OCI-LY1 (cell line): Measurements from ENCODE around the gene CSF3R.
"Not testable (repeated sequence)": the region's sequence is repeated elsewhere in the genome, so short reads cannot be mapped to it uniquely, and the experiment has no call there.

Experiments
- H2AFZ ChIP-seq: fragments of 200-600 bp; sonication (generic), shearing (Covaris generic); 2 replicates; pipeline ENCODE4 v1.6.0; 2014; ENCODE audit warnings: antibody characterized with exemption, mild to moderate bottlenecking, low read length
- H3F3A ChIP-seq: fragments of 200-600 bp; sonication (generic), shearing (Covaris generic); 2 replicates; pipeline ENCODE4 v1.6.0; 2014; ENCODE audit warnings: mild to moderate bottlenecking, antibody characterized with exemption, low read length, moderate library complexity; ENCODE audit not compliant: insufficient read depth
- H3K27ac ChIP-seq: fragments of 200-600 bp; sonication (generic); 2 replicates; pipeline ENCODE4 v1.5.1; 2014; ENCODE audit warnings: low read length, mixed run types, mild to moderate bottlenecking, low read depth; ENCODE audit not compliant: poor library complexity, severe bottlenecking
- H3K27me3 ChIP-seq: fragments of 200-600 bp; sonication (generic); 2 replicates; pipeline ENCODE4 v1.6.0; 2014; ENCODE audit warnings: antibody characterized with exemption, mild to moderate bottlenecking, low read length, moderate library complexity; ENCODE audit not compliant: insufficient read depth
- H3K36me3 ChIP-seq: fragments of 200-600 bp; sonication (generic); 2 replicates; pipeline ENCODE4 v1.6.1; 2014; ENCODE audit warnings: mild to moderate bottlenecking, antibody characterized with exemption, low read length, moderate library complexity, mixed read lengths; ENCODE audit not compliant: insufficient read depth
- H3K4me1 ChIP-seq: fragments of 200-600 bp; sonication (generic); 2 replicates; pipeline ENCODE4 v1.5.1; 2014; ENCODE audit warnings: mild to moderate bottlenecking, low read length, moderate library complexity; ENCODE audit not compliant: insufficient read depth, severe bottlenecking
- H3K4me2 ChIP-seq: fragments of 200-600 bp; sonication (generic), shearing (Covaris generic); 2 replicates; pipeline ENCODE4 v1.6.1; 2014; ENCODE audit warnings: low read length
- H3K4me3 ChIP-seq: fragments of 200-600 bp; sonication (generic); 2 replicates; pipeline ENCODE4 v1.5.1; 2014; ENCODE audit warnings: low read length, low read depth, mild to moderate bottlenecking, mixed read lengths; ENCODE audit not compliant: poor library complexity, severe bottlenecking
- H3K79me2 ChIP-seq: fragments of 200-600 bp; shearing (Covaris generic); 2 replicates; pipeline ENCODE4 v1.6.1; 2016; ENCODE audit warnings: mixed run types, low read length, mixed read lengths; ENCODE audit not compliant: insufficient read depth
- H3K9ac ChIP-seq: fragments of 200-600 bp; sonication (generic), shearing (Covaris generic); 2 replicates; pipeline ENCODE4 v1.6.1; 2014; ENCODE audit warnings: mild to moderate bottlenecking, low read length, mixed read lengths
- H3K9me2 ChIP-seq: fragments of 200-600 bp; sonication (generic), shearing (Covaris generic); 2 replicates; pipeline ENCODE4 v1.6.1; 2014; ENCODE audit warnings: low read depth, mild to moderate bottlenecking, low read length, mixed read lengths
- H3K9me3 ChIP-seq: fragments of 200-600 bp; shearing (Covaris generic); 2 replicates; pipeline ENCODE4 v1.6.1; 2014; ENCODE audit warnings: low read length, mixed read lengths
- H4K20me1 ChIP-seq: fragments of 200-600 bp; sonication (generic), shearing (Covaris generic); 2 replicates; pipeline ENCODE4 v1.6.0; 2016; ENCODE audit warnings: mild to moderate bottlenecking, low read length; ENCODE audit not compliant: insufficient read depth
- EZH2 ChIP-seq: fragments of 200-600 bp; sonication (generic), shearing (Covaris generic); IDR thresholded peaks from 2 replicates; pipeline ENCODE4 v1.8.0; 2017; ENCODE audit warnings: borderline replicate concordance, mixed run types, mild to moderate bottlenecking, antibody characterized with exemption, low read length, moderate library complexity, mixed read lengths
- TF ChIP-seq, protein P1 (sequence below): fragments of 200-600 bp; sonication (generic), shearing (Covaris generic); IDR thresholded peaks from 2 replicates; pipeline ENCODE4 v1.5.1; 2017; ENCODE audit warnings: mild to moderate bottlenecking, antibody characterized with exemption, low read length, moderate library complexity, mixed read lengths

CSF3R gene

DNA sequence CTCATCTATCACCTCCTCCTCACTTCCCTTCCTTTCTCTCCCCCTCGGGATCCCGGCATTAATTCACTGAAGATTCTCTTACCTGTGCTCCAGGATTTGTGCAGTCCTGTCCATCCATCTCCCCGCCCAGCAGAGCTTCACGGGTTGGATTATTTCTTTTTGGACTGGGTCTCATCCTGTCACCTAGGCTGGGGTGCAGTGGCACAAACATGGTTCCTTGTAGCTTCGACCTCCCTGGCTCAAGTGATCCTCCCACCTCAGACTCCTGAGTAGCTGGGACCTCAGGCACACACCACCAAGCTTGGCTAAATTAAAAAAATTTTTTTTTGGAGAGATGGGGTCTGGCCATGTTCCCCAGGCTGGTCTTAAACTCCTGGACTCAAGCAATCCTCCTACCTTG lies 12.3 kb upstream of the CSF3R start:
- Histone ChIP-seq H3K9me2 (no peaks in the 10 kb centered on the region), H3K4me2 (no peak overlapping the region), H3K9ac (no peak overlapping the region), H4K20me1 (no peaks in the 10 kb centered on the region), H3K27ac (no peak overlapping the region), H3K4me1 (no peaks in the 10 kb centered on the region), H3K27me3 (peaks cover 8% of the 10 kb centered on the region), H3K36me3 (no peaks in the 10 kb centered on the region), H2AFZ (no peak overlapping the region), H3K9me3 (no peaks in the 10 kb centered on the region), H3K4me3 (no peak overlapping the region), H3F3A (no peaks in the 10 kb centered on the region), H3K79me2 (no peaks in the 10 kb centered on the region)
- TF ChIP-seq EZH2, result no peak
- TF ChIP-seq, protein P1, sequence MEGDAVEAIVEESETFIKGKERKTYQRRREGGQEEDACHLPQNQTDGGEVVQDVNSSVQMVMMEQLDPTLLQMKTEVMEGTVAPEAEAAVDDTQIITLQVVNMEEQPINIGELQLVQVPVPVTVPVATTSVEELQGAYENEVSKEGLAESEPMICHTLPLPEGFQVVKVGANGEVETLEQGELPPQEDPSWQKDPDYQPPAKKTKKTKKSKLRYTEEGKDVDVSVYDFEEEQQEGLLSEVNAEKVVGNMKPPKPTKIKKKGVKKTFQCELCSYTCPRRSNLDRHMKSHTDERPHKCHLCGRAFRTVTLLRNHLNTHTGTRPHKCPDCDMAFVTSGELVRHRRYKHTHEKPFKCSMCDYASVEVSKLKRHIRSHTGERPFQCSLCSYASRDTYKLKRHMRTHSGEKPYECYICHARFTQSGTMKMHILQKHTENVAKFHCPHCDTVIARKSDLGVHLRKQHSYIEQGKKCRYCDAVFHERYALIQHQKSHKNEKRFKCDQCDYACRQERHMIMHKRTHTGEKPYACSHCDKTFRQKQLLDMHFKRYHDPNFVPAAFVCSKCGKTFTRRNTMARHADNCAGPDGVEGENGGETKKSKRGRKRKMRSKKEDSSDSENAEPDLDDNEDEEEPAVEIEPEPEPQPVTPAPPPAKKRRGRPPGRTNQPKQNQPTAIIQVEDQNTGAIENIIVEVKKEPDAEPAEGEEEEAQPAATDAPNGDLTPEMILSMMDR, result no peak

DNA sequence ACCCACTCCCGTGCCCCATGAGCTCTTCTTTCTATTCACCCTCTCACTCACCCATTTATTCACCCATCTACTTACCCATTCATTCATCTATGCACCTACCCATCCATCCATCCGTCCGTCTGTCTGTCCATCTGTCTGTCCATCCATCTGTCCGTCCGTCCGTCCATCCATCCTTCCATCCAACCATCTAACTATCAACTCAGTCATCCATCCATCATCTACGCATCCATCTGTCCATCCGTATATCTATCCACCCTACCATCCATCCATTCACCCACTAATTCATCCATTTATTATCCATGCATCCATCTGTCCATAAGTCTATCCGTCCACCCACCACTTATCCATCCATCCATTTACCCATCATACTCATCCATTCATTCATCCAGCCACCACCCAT lies 10.8 kb upstream of the CSF3R start:
- Histone ChIP-seq H3K4me3 (no peak overlapping the region), H3K27me3 (peaks cover 8% of the 10 kb centered on the region), H3K36me3 (no peaks in the 10 kb centered on the region), H3K4me1 (no peaks in the 10 kb centered on the region), H4K20me1 (no peaks in the 10 kb centered on the region), H3K9me2 (no peaks in the 10 kb centered on the region), H3K9me3 (no peaks in the 10 kb centered on the region), H3F3A (no peaks in the 10 kb centered on the region), H2AFZ (no peak overlapping the region), H3K4me2 (no peak overlapping the region), H3K79me2 (no peaks in the 10 kb centered on the region), H3K27ac (no peak overlapping the region), H3K9ac (no peak overlapping the region)
- TF ChIP-seq, protein P1, result no peak
- no peak for TF ChIP-seq EZH2

DNA sequence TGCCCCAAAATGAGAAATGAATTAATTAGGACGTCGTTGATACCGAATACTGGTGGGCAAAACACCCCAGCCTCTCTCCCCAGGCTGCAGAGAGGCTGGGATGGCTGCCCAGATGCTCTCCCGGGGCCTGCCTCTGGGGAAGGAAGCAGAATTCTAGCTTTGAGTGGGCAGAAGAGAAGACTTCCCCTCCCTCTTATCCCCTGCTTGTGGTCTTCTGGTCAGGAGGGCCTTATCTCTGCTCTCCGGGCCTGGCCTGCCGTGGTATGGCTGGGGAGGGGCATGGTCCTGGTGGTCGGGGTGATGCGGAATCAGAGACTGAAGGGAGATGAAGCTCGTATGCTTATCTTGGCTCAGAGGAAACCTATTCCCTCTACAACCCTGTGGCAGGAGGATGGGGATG lies 9.8 kb upstream of the CSF3R start:
- Histone ChIP-seq H2AFZ (no peak overlapping the region), H3K4me1 (no peaks in the 10 kb centered on the region), H3K79me2 (no peaks in the 10 kb centered on the region), H3K36me3 (no peaks in the 10 kb centered on the region), H3K4me3 (no peak overlapping the region), H3K27ac (no peak overlapping the region), H4K20me1 (no peaks in the 10 kb centered on the region), H3K27me3 (peaks cover 8% of the 10 kb centered on the region), H3F3A (no peaks in the 10 kb centered on the region), H3K9me2 (no peaks in the 10 kb centered on the region), H3K4me2 (no peak overlapping the region), H3K9me3 (no peaks in the 10 kb centered on the region), H3K9ac (no peak overlapping the region)
- TF ChIP-seq, protein P1, result no peak
- TF ChIP-seq EZH2, result no peak

DNA sequence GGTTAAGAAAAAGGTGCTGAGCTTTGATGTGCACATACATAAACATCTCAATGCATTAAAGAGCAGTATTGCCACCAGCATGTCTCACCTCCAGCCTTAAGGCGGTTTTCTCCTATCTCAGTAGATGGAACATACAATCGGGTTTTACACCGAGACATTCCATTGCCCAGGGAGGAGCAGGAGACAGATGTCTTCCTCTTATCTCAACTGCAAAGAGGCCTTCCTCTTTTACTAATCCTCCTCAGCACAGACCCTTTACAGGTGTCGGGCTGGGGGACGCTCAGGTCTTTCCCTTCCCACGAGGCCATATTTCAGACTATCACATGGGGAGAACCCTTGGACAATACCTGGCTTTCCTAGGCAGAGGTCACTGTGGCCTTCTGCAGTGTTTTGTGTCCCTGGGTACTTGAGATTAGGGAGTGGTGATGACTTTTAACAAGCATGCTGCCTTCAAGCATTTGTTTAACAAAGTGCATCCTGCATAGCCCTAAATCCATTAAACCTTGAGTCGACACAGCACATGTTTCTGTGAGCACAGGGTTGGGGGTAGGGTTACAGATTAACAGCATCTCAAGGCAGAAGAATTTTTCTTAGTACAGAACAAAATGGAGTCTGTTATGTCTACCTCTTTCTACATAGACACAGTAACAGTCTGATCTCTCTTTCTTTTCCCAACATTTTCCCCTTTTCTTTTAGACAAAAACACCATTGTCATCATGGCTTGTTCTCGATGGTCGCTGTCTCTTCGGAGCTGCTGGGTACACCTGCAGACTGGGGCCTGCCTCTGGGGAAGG lies 6.7 kb upstream of the CSF3R start:
- not testable (repeated sequence) for H2AFZ ChIP-seq, H3K9ac ChIP-seq

More for the DNA sequence above, 6.7 kb upstream of the CSF3R start:
- H3K79me2 ChIP-seq, H3K9me3 ChIP-seq, H3K4me1 ChIP-seq, H3K9me2 ChIP-seq, H3K4me2 ChIP-seq, H4K20me1 ChIP-seq, H3K36me3 ChIP-seq, H3K4me3 ChIP-seq, H3K27me3 ChIP-seq, H3K27ac ChIP-seq, H3F3A ChIP-seq: not testable (repeated sequence)
